Right atrium auricular region (tissue), 2 donors: Measurements from ENCODE around the gene RGS14. TPM values are rescaled to one million over a fixed set of nuclear protein-coding genes. Genes with fewer than 3 reads are reported as not detected.

Source experiments
- total RNA-seq, 2 donors: library from RNA; depleted of rRNA; stranded (reverse); fragments of >200 nt; gene quantifications; one replicate each; pipeline ENCODE4 v1.1.0, GENCODE V29; 2016

RGS14 gene
- total RNA-seq, 2 donors from 2014 or later, result 3.1 to 6.8 TPM

Other genes starting within 250 kb of the RGS14 start
- gene NSD1, start 224.2 kb upstream of the RGS14 start, total RNA-seq, result 10 to 100 TPM; 25.4 to 26.7 TPM
- 10 to 100 TPM; 14.8 to 14.9 TPM for gene RAB24, start 54.2 kb upstream of the RGS14 start, total RNA-seq
- gene PRELID1, start 54.1 kb upstream of the RGS14 start, total RNA-seq, result 10 to 100 TPM; 26.7 to 44.3 TPM
- gene MXD3, start 46.0 kb upstream of the RGS14 start, total RNA-seq, result 1 to 10 TPM; 1.6 to 1.8 TPM
- 100 to 1,000 TPM; 128 to 134 TPM for gene LMAN2, start 6.3 kb upstream of the RGS14 start, total RNA-seq
- gene SLC34A1, start 26.5 kb downstream of the RGS14 start, total RNA-seq, result not detected
- gene PFN3, start 42.7 kb downstream of the RGS14 start, total RNA-seq, result not detected
- under 1 TPM in 1 of 2 donors, not detected in 1; 0.43 TPM for gene F12, start 51.6 kb downstream of the RGS14 start, total RNA-seq
- 10 to 100 TPM in 1 of 2 donors, 1 to 10 TPM in 1; 9.9 to 14.1 TPM for gene GRK6, start 68.8 kb downstream of the RGS14 start, total RNA-seq
- 1 to 10 TPM in 1 of 2 donors, under 1 TPM in 1; 0.90 to 1.1 TPM for gene PRR7, start 88.9 kb downstream of the RGS14 start, total RNA-seq
- 10 to 100 TPM; 25.0 to 47.2 TPM for gene DBN1, start 115.7 kb downstream of the RGS14 start, total RNA-seq
- 10 to 100 TPM; 45.8 to 56.0 TPM for gene PDLIM7, start 139.7 kb downstream of the RGS14 start, total RNA-seq
- gene DOK3, start 151.9 kb downstream of the RGS14 start, total RNA-seq, result 1 to 10 TPM; 1.6 to 2.6 TPM
- gene DDX41, start 159.0 kb downstream of the RGS14 start, total RNA-seq, result 10 to 100 TPM; 40.9 to 45.5 TPM
- gene FAM193B, start 196.6 kb downstream of the RGS14 start, total RNA-seq, result 10 to 100 TPM in 1 of 2 donors, 1 to 10 TPM in 1; 9.8 to 20.7 TPM
- gene TMED9, start 234.3 kb downstream of the RGS14 start, total RNA-seq, result 10 to 100 TPM; 49.6 to 63.8 TPM
- gene B4GALT7, start 242.2 kb downstream of the RGS14 start, total RNA-seq, result 10 to 100 TPM; 12.2 to 21.3 TPM